NCI-H446 treated with DMSO at 0.1 percent for 48 hours (cell line): ENCODE data around the gene NOSIP.
A peak's percentile ranks its signal among the peaks of the same experiment; 100 is the strongest.

Experiments
- DNase-seq: peaks from one replicate; lab custom pipeline; 2025; lab: John Stamatoyannopoulos, UW

NOSIP gene

DNA sequence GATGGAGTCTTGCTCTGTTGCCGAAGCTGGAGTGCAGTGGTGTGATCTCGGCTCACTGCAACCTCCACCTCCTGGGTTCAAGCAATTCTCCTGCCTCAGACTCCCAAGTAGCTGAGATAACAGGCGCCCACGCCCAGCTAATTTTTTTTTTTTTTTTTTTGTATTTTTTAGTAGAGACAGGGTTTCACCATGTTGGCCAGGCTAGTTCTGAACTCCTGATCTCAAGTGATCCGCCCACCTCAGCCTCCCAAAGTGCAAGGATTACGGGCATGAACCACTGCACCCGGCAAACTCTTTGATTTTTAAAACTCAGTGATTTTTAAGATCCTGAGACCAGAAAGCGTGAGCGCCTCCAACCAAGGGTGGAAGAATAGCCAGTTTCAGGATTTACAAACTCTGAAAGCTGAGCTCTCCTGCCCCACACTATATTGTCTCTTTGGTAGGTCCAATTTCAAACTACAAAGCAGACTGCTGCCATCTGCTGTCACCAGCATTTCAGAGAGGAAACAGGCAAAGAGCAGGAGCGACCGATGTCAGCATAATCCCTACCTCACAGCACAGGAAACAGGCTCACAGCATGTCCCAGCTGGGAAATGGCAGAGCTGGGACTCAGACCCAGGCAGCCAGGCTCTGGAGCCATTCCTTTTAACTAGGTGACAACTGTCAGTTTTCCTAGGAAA is 9.2 kb downstream of the NOSIP start:
- no peak for DNase-seq

DNA sequence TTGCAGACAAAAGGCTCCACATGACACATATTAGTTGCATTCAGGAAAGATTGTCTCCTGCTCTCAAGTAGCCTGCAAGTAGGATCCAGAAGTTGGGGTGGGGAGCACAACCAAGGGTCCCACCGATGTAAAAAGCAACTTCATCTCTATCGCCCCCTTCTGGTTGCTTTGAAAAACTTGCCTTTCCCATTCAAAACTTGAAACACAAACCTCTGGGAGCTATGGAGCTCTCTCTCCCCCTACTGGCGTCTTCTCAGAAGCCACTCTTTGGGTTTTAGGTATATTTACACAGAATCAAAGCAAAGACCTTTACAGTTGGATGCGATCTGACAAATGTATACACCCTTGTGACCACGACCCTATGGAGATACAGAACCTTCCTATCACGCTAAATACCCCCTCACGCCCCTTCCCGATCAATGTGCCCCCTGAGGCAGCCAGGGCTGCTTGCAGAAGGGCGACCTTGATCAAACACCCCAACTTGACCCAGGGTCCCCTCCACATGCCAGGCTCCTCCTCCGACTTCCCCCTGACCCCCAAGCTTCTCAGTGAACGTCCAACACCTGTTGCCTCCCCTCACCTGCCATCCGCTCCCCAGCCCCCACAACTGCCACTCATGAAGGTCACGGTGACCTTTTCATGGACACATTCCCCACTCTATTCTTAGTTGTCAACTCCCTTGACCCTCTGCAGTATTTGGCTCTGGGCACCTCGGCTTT is 10.1 kb downstream of the NOSIP start:
- peak; percentile 71 for DNase-seq

DNA sequence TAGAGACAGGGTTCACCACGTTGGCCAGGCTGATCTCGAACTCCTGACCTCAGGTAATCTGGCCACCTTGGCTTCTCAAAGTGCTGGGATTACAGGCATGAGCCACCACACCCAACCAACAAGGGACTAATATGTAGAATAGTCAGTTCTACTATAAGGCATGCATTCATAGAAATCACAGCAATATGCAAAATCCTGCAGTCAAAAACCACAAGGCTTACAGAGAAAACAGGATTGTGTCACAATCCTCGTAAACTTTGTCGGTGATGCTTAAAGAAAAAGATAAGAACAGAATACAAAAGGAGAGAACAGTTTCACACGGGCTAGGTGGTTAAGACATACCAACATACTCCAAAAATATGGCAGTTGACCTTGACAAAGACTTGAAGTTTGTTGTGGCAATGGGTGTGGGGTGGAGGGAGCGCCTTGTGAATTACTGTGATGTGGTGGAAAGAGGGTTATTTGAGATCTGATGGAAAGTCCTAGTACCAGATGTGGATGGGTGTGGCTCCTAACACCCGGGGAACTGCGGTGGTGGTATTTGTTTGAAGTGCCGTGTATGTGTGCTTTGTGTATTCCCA is 12.4 kb downstream of the NOSIP start:
- DNase-seq, result no peak

DNA sequence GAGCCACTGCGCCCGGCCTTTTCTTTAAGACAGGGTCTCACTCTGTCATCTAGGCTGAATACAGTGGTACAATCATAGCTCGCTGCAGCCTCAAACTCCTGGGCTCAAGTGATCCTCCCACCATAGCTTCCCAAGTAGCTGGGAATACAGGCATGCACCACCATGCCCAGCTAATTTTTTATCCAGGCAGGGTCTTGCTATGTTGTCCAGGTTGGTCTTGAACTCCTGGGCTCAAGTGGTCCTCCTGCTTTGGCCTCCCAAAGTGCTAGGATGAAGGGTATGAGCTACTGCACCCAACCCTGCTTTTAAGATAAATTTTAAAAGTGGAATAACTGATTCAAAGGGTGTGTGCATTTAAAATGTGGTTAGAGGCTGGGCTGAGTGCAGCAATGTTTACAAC is 14.1 kb downstream of the NOSIP start:
- no peak for DNase-seq

DNA sequence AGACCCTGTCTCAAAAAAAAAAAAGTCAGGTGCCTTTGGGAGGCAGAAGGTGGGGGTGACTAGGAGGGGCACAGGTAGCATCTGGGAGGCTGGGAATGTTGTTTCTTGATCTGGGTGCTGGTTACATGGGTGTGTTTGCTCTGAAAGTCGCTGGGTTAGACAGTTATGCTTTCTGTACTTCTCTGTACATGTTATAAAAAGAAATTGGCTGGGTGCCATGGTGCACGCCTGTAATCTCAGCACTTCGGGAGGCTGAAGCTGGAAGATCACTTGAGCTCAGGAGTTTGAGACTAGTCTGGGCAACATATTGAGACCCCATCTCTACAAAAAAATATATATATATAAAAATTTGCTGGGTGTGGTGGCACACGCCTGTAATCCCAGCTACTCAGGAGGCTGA is 15.1 kb downstream of the NOSIP start:
- no peak for DNase-seq

DNA sequence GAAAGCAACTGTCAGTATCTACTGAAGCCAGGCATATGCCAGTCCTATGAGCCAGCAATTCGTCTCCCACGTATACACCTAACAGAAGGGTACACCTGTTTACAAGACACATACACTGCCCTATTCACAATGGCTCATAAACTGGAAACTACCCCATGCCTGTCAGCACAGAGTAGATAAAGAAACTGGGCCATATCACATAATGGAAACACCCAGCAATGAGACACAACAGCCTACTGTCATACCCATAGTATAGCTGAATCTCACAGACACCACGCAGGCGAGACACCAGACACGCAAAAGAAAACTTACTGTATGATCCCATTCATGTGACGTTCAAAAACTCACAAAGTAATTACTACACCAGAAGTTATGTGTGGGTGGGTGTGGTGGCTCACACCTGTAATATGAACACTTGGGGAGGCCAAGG is 15.7 kb downstream of the NOSIP start:
- no peak for DNase-seq

DNA sequence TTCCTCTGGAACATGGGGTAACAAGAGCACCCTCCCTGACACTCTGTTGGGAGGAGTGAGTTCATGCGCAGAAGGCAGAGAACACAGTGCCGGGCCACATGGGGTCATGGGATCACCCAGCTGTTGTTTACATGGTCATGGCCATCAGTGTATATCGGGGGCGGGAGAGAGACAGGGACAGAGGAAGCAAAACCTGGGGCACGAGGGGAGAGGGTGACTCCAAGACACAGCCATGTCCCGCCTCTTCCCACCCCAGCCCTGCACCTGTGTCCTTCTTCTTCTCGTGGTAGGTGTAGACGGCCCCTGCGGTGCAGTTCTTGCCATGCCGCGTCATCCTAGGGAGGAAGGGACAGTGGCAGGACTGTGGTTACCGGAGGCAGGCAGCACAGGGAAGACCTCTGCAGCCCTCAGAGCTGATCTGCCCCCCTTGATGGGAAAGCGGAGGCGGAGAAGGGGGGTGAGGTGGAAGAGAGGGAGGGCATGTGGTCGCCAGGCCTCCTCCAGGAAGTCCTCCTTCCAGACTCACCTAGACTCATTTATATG is 19.9 kb downstream of the NOSIP start:
- no peak for DNase-seq

DNA sequence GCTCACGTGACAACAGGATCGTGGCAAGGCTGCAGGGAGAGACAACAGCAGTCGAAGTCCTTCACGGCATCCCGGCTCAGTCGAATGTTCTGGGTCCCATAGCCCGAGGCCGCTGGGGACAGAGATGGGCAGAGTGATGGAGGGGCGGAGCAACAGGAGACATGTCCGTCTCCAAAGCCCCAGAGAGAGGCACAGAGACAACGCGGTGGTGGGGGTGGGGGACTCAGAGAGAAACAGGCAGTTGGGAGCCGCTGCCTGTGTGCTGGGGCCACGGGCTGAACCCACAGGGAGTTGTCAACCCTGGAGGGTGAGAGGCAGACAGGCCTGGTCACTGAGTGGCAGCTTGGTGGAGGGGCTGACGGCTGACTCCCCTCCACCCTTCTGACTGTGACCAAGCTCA is 20.4 kb downstream of the NOSIP start:
- no peak for DNase-seq

DNA sequence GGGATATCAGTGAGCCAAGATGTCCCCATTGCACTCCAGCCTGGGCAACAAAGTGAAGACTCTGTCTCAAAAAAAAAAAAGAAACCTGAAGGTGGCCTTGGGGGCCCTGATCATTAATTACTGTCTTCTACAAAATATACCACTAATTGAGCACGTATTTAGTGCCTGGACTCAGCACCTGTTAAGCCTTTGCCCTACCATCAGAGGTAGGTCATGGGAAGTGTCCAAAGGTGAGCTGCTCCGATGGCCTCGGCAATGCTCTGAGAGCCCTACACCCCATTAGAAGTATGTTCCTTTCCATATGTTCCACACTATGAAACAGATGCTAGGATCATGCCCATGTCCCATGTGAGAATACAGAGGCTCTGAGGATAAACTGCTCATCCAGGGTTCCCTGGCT is 20.9 kb downstream of the NOSIP start:
- DNase-seq, result no peak

DNA sequence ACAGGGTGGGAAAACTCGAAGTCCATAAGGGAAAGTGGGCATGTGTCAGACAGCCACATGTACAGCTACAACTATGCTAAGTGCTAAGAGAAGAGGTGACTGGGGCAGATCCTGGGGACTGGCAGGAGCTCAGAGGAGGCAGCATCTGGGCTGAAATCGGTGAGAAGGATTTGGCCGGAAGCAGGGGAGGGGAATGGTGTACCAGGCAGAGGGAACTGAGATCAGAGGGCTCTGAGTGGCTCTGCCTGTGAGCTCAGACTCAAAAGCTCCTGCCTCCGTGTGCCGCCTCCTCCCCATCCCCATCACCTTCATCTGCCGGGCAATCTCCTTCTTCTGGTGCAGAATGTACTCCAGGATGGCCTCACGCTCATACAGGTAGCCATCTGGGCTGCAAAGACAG is 21.8 kb downstream of the NOSIP start:
- DNase-seq, result no peak

DNA sequence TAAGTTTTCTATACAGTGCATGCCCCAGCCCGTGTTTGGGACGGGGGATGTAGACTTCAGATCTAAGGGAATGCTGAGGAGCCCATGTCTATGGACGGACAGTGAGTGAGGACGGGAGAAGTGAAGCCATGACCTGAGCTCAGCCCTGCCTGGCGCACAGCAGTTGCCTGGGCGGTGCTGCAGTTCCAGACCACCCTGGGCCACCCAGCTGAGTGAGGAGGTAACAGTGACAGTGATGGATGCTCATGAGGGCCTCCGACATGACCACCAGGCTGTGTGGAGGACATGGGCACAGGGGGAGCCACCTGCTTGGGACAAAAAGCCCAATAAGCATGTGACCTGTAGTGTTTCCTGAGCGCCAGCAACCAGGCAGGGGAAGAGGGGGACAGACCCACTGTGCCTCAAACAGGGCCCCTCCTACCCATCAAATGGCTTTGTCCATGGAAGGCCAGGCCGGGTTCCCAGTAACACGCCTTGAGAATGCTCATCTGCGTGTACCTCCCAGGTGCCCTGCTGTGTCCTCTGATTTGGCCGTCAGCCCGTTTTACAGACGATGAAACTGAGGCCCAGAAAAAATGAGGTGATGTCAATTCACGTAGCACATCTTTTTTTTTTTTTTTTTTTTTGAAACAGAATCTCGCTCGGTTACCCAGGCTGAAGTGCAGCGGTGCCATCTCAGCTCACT is 22.6 kb downstream of the NOSIP start:
- no peak for DNase-seq

DNA sequence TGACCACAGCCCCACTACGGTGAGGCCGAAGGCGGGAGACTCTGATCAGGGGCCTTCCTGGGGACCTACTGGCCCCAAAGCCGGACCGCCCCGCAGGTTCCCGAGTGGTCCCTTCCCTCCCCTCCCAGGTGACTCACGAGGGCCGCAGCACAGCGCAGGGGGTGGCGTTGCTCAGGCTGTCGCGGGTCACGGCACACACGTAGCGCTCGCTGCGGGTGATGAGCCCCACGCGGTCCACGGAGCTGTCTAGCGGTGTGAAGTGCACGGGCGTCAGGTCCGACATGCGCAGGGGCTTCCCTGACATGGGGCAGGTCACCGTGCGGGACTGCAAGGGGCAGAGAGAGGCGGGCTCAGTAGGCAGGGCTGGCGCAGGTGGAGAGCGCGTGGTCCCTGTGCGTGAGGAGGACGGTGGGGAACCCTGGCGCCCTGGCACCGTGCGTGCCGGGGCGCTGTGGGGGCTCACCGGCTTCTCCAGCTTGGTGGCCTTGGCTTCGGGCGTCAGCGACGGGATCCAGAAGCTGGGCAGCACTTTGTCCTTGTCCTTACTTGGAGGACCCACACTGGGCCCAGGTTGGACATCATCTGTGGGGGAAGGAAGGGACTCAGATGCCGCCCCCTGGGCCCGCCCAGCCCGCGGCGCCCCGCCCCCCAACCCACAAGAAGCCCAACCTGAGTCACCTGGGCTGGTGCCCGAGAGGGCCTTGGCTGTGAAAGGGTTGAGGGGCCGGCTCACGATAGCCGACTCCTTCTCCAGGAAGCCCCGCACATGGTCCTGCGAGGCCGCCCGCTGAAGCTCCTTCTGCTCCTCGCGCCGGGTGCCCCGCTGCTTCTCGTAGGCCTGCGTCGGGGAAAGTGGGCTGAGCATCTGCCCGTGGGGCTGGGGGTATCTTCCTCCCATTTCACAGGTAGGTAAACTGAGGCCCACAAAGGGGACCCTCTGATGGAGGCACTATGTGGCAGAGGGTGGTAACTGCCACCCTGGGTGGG is 23.7 kb downstream of the NOSIP start:
- no peak for DNase-seq

DNA sequence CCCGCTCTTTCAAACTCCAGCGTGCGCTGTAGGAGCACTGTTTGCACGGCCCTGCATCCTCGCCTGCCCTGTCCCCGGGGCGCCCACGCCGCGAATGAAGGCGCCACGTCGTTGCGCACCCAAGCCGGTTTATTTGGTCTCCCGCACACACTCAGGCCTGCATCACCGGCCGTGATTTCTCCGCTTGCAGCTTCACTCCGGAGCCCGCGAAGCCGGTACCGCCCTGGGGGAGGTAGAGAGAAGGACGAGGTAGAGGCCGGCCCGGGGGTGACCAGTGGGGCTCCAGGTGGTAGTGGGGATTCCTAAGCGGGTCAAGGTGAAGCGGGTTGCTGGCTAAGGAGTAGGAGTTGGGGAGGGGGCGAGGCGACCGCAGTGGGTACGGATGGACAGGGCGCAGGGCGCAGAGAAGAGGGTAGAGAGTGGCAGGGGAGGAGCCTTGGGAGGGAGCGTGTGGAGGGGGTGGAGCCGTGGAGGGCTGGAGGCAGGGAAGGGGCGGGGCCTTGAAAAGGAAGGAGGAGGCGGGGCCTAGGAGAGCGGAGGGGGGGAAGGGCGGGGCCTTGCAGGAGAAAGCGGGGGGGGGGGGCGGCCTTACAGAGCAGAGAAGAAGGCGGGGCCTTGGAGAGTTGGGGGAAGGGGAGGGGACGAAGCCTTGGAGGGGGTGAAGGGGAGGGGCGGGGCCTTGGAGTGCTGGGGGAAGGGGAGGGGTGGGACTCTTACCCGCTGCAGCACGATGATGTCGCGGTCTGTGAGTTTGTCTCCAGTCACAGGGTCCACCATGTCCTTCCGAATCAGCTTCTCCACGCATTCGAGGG is 24.6 kb downstream of the NOSIP start:
- no peak for DNase-seq

DNA sequence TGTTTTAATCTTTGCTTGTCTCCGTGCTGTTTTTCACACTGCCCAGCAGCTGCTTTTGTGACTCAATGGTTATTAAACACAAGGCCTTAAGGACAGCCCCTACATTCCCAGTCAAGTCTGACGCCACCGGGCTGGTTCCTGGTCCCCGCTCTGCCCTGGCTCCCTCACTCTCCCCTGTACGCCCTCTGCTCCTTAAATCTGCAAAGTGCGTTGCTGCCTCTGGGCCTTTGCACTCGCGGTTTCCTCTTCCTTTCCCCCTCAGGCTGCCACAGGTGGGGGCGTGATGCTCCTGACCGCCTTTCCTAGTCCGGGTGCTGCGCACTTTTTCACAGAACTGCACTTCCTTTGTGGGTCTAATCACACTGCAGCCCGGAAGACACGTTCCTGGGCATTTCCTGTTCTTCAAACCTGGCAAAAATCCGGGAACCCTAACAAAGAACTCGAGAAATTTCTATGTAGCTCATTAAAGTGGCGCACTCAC is 25.6 kb downstream of the NOSIP start:
- DNase-seq, result no peak

DNA sequence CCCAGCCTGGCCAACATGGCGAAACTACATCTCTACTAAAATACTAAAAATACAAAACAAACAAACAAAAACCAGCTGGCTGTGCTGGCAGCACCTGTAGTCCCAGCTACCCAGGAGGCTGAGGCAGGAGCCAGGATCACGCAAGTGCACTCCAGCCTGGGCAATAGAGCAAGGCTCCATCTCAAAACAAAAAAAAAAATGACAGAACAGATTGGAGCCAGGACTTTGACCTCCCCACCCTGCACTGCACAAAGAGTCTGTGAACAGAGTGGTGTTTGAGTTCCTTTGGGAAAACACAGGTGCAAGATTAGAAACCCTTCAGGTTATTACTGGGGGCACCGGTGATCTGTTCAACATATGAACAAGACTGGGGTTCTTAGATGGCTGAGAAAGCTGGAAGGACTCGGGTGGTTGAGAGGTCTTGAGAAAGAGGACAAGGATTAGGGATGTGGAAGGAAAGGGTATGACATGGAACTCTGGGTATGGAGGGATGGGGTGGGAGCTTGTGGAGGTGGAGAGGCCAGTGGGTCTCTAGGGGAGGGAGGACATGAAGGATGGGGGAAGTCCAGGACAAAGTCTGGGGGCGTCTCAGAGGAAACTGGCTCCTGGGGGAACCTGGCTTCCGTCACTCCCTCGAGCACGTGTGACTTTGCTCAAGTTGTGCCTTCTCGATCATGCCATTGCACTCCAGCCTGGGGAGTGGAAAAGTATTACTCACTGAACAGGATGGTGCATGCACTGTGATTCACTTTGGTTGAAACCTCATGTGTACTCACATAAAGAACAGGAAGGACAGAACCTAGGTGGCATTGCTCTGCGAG is 26.7 kb downstream of the NOSIP start:
- DNase-seq, result no peak

DNA sequence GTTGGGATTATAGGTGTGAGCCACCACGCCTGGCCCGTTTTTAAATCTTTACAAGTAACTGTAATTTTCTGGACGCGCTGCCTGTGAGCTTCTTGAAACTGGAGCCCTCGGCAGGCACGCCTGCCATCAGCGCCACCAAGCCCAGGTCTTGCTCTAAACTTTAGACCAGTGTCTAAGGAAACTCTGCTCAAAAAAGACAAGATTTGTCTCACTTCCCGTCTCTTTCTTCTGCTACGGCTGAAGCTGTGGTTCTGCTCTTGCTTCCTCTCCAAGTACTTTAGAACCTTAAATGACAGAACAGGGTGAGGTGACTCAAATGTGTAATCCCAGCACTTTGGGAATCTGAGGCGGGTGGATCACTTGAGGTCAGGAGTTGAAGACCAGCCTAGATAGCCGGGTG is 27.6 kb downstream of the NOSIP start:
- DNase-seq, result no peak

DNA sequence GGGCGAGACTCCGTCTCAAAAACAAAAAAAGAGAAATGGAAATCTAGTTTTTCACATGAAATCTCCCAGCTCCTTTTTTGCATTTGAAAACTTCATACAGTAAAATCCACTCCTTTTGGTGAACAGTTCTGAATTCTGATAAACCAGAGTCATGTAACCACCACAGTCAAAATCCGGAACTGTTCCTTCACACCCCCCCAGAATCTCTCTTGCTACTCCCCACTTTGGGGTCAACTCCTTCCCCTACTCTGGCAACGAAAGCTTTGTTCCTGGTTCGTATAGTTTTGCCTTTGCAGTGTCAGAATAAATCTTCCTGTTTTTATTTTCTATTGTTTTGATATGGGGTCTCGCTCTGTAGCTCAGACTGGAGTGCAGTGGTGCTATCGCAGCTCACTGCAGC is 28.8 kb downstream of the NOSIP start:
- DNase-seq, result no peak

DNA sequence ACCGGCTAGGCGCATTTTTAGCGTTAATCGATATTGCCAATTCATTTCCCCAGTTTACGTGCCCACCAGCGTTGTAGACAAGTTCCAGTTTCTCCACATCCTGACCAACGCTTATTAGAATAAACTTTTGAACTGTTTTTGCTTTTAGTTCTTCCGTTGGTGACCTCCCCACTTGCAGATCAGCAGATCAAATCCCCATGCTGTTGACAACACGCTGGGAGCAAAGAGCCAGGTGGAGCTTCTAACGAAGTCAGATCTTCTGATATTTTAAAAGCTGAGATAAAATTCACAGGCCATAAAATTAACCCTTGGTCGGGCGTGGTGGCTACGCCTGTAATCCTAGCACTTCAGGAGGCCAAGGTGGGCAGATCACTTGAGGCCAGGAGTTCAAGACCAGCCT is 31.3 kb downstream of the NOSIP start:
- DNase-seq, result no peak

DNA sequence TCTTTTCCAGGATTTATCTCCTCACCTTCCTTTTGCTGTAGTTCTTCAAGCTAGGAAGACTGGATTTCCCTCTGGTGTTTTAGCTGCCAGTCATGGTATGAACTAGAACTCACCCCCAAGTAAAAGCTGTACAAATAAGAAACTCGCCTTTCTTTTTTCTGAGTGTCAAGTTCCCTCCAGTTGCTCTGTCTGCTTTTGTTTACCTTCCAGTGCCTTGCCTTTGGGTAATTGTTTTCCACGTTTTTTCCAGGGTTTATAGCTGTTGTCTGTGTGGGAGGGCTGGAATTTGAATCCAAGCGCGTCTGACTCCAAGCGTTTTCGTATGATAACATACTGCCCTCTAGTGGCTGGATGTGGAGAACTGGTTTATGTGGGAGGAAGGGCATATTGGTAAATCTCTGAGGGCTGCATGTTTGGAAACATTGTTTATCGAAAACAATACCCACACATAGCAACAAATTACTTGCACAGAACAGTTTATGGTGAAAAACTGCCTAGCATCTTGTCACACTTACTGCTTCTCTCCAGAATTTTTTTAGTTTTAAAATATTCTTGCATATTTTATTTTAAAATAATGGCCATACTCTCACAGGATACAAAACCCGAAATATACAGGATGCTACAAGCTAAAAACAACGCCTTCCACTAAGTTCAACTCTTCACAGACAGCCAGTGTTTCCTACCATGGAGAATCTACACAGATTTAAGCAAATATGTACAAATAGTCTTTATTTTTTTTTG is 33.4 kb downstream of the NOSIP start:
- DNase-seq, result peak; percentile 54
